Neural cell (in vitro differentiated cells): Measurements from ENCODE around the gene NCKAP5. TPM values are rescaled to one million over a fixed set of nuclear protein-coding genes. Genes with fewer than 3 reads are reported as not detected.

ENCODE experiments used
- H2AFZ ChIP-seq: fragments of 200-600, 300-800 bp; sonication (generic), shearing (Covaris generic); 2 replicates; pipeline ENCODE4 v1.6.0; 2014; ENCODE audit warnings: low read depth, mild to moderate bottlenecking, antibody characterized with exemption, low read length, moderate library complexity
- H3F3A ChIP-seq: fragments of 200-600 bp; shearing (Covaris generic); 2 replicates; pipeline ENCODE4 v1.6.1; 2016; ENCODE audit warnings: mild to moderate bottlenecking, moderate library complexity, mixed read lengths, antibody characterized with exemption, low read length; ENCODE audit not compliant: insufficient read depth, poor library complexity, severe bottlenecking
- H3K27ac ChIP-seq: fragments of 200-600, 300-800 bp; sonication (generic), shearing (Covaris generic); 2 replicates; pipeline ENCODE4 v1.5.1; 2014; ENCODE audit warnings: mild to moderate bottlenecking, low read length, moderate library complexity
- H3K27me3 ChIP-seq: fragments of 300-800, 200-600 bp; sonication (generic), shearing (Covaris generic); 2 replicates; pipeline ENCODE4 v1.6.0; 2014; ENCODE audit warnings: mild to moderate bottlenecking, low read depth, low read length, moderate library complexity; ENCODE audit not compliant: insufficient read depth
- H3K36me3 ChIP-seq: fragments of 300-800, 200-600 bp; sonication (generic), shearing (Covaris generic); 2 replicates; pipeline ENCODE4 v1.5.1; 2014; ENCODE audit warnings: mild to moderate bottlenecking, antibody characterized with exemption, low read length, moderate library complexity; ENCODE audit not compliant: insufficient read depth
- H3K4me2 ChIP-seq: fragments of 300-800, 200-600 bp; sonication (generic), shearing (Covaris generic); 2 replicates; pipeline ENCODE4 v1.6.0; 2014; ENCODE audit warnings: mild to moderate bottlenecking, low read length
- H3K4me3 ChIP-seq: fragments of 300-800, 200-600 bp; sonication (generic), shearing (Covaris generic); 2 replicates; pipeline ENCODE4 v1.5.1; 2014; ENCODE audit warnings: mild to moderate bottlenecking, low read length, moderate library complexity
- H3K79me2 ChIP-seq: fragments of 200-600 bp; shearing (Covaris generic); replicated peaks from 2 replicates; pipeline ENCODE4 v1.6.0; 2014; ENCODE audit warnings: mild to moderate bottlenecking, low read length, moderate library complexity; ENCODE audit not compliant: insufficient read depth
- H3K9ac ChIP-seq: fragments of 300-800, 200-600 bp; sonication (generic), shearing (Covaris generic); 2 replicates; pipeline ENCODE4 v1.6.1; 2016; ENCODE audit warnings: mild to moderate bottlenecking, low read length, mixed read lengths
- H3K9me2 ChIP-seq: fragments of 200-600 bp; shearing (Covaris generic); 2 replicates; pipeline ENCODE4 v1.6.1; 2016; ENCODE audit warnings: mild to moderate bottlenecking, low read length, mixed read lengths; ENCODE audit not compliant: insufficient read depth
- H3K9me3 ChIP-seq: fragments of 200-600, 300-800 bp; sonication (generic), shearing (Covaris generic); 2 replicates; pipeline ENCODE4 v1.6.1; 2016; ENCODE audit warnings: mild to moderate bottlenecking, mixed run types, low read length, moderate library complexity, mixed read lengths
- H4K20me1 ChIP-seq: fragments of 200-600 bp; shearing (Covaris generic); 2 replicates; pipeline ENCODE4 v1.6.1; 2016; ENCODE audit warnings: mild to moderate bottlenecking, mixed run types; ENCODE audit not compliant: insufficient read depth
- EP300 ChIP-seq: fragments of 450-650 bp; conservative IDR thresholded peaks from 2 replicates; pipeline ENCODE4 v1.6.1; 2014; ENCODE audit warnings: antibody characterized with exemption, mild to moderate bottlenecking, moderate library complexity; ENCODE audit not compliant: poor library complexity, severe bottlenecking
- EZH2 ChIP-seq: fragments of 200-600, 300-800 bp; shearing (Covaris generic), sonication (generic); IDR thresholded peaks from 2 replicates; pipeline ENCODE4 v1.6.1; 2014; ENCODE audit warnings: antibody characterized with exemption, low read length, borderline replicate concordance, mild to moderate bottlenecking; ENCODE audit not compliant: insufficient read depth, poor library complexity, severe bottlenecking
- MXI1 ChIP-seq: fragments of 450-650 bp; conservative IDR thresholded peaks from 2 replicates; pipeline ENCODE4 v1.6.1; 2014; ENCODE audit warnings: antibody characterized with exemption, mild to moderate bottlenecking; ENCODE audit not compliant: poor library complexity, severe bottlenecking
- POLR2AphosphoS5 ChIP-seq: IDR thresholded peaks from 2 replicates; pipeline ENCODE4 v1.6.1; 2012
- RAD21 ChIP-seq: fragments of 450-650 bp; conservative IDR thresholded peaks from 2 replicates; pipeline ENCODE4 v1.6.1; 2014; ENCODE audit warnings: antibody characterized with exemption, mild to moderate bottlenecking, moderate library complexity
- REST ChIP-seq: IDR thresholded peaks from 2 replicates; pipeline ENCODE4 v1.6.1; 2012; ENCODE audit warnings: borderline replicate concordance
- SMC3 ChIP-seq: fragments of 450-650 bp; conservative IDR thresholded peaks from 2 replicates; pipeline ENCODE4 v1.6.1; 2014; ENCODE audit warnings: antibody characterized with exemption, mild to moderate bottlenecking, moderate library complexity; ENCODE audit not compliant: poor library complexity
- TAF1 ChIP-seq: IDR thresholded peaks from 2 replicates; pipeline ENCODE4 v1.6.1; 2012; ENCODE audit warnings: low read depth
- polyA plus RNA-seq: library from polyadenylated mRNA; depleted of rRNA; stranded (reverse); fragments of >200 nt; gene quantifications from 2 replicates; pipeline ENCODE4 v1.2.3, GENCODE V29; 2014
- TF ChIP-seq, protein P1 (sequence below): fragments of 450-650 bp; IDR thresholded peaks from 2 replicates; pipeline ENCODE4 v1.5.1; 2014; ENCODE audit warnings: antibody characterized with exemption, mild to moderate bottlenecking, moderate library complexity; ENCODE audit not compliant: poor library complexity, severe bottlenecking

Gene NCKAP5
- polyA plus RNA-seq, 1 donor from 2014 or later, result 2.4 TPM

DNA sequence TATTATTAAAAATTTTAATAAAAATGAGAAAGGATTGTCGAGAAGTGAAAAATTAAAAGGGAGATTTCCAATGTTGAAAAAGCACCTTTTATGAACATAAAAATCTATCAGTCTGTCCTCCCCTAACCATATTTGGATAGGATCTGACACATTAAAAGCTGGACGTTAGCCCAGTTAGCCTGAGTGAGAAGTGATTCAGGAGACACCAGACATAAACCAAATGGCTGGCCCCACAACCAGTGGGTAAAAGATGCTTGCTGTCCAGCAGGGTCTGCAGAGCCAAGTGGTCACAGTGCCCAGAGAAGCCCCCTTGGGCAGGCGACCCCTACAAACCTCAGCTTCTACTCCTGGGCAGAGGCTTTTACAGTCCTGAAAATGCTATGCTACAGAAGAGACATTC lies 644.5 kb downstream of the NCKAP5 start:
- Histone ChIP-seq H3K9ac (no peak overlapping the region), H3K4me2 (no peak overlapping the region), H3K27me3 (no peaks in the 10 kb centered on the region), H3K36me3 (no peaks in the 10 kb centered on the region), H3F3A (no peaks in the 10 kb centered on the region), H3K9me2 (no peaks in the 10 kb centered on the region), H3K27ac (no peak overlapping the region), H3K4me3 (no peak overlapping the region), H4K20me1 (no peaks in the 10 kb centered on the region), H2AFZ (no peak overlapping the region), H3K9me3 (no peaks in the 10 kb centered on the region), H3K79me2 (no peaks in the 10 kb centered on the region)
- TF ChIP-seq MXI1, result no peak
- TF ChIP-seq SMC3, result no peak
- TF ChIP-seq EP300, result no peak
- TF ChIP-seq, protein P1, sequence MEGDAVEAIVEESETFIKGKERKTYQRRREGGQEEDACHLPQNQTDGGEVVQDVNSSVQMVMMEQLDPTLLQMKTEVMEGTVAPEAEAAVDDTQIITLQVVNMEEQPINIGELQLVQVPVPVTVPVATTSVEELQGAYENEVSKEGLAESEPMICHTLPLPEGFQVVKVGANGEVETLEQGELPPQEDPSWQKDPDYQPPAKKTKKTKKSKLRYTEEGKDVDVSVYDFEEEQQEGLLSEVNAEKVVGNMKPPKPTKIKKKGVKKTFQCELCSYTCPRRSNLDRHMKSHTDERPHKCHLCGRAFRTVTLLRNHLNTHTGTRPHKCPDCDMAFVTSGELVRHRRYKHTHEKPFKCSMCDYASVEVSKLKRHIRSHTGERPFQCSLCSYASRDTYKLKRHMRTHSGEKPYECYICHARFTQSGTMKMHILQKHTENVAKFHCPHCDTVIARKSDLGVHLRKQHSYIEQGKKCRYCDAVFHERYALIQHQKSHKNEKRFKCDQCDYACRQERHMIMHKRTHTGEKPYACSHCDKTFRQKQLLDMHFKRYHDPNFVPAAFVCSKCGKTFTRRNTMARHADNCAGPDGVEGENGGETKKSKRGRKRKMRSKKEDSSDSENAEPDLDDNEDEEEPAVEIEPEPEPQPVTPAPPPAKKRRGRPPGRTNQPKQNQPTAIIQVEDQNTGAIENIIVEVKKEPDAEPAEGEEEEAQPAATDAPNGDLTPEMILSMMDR, result no peak
- no peak for TF ChIP-seq REST
- no peak for TF ChIP-seq POLR2AphosphoS5
- no peak for TF ChIP-seq TAF1
- TF ChIP-seq EZH2, result no peak
- TF ChIP-seq RAD21, result no peak

DNA sequence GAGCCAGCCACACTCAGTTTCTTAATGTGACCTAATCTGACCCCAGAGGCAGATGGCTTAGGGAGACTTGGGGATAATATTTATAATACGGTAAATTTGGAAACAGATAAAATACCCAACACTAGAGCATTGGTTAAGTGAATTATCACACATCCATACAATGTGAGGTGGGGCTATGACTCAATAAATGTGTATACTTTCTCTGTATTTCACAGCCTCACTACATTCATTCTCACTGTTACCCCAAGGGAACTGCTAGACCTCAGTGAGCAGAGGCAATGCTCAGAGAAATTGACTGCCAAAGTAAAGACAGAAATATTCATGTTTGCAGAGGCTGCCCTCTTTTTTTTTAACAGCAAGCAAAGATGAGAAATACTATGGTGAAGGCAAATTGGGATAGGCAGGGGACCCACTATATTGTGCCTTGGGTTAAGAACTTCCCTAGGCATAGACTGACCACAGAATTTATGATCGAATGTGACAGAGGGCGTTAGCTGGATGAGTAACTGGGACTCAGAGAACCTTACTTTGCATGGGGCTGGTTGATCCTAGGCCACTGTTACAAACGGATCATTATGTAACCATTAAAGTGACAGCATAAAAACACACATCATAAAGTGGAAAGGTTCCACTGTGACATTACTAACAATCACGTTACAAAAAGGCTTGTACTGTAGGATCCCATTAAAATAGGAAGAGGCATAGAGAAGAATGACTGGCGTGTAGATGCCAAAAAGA lies 652.3 kb downstream of the NCKAP5 start:
- Histone ChIP-seq H4K20me1 (no peaks in the 10 kb centered on the region), H3K79me2 (no peaks in the 10 kb centered on the region), H3K4me2 (no peak overlapping the region), H3K9me3 (no peaks in the 10 kb centered on the region), H3K27ac (peak overlapping the region; percentile 60), H3K36me3 (no peaks in the 10 kb centered on the region), H3K27me3 (no peaks in the 10 kb centered on the region), H3K9me2 (no peaks in the 10 kb centered on the region), H2AFZ (no peak overlapping the region), H3K4me3 (peak overlapping the region; percentile 0), H3K9ac (no peak overlapping the region), H3F3A (no peaks in the 10 kb centered on the region)
- no peak for TF ChIP-seq MXI1
- no peak for TF ChIP-seq REST
- TF ChIP-seq EP300, result peak; percentile 90
- peak; percentile 77 for TF ChIP-seq POLR2AphosphoS5
- TF ChIP-seq SMC3, result peak; percentile 17
